LNCAP (cell line): ENCODE results near the gene KRTAP20-3.

Experiments
- TF ChIP-seq, protein P1 (sequence below): fragments of 450-650 bp; IDR thresholded peaks from 2 replicates; pipeline ENCODE4 v1.5.1; 2017; ENCODE audit warnings: mild to moderate bottlenecking

KRTAP20-3 gene

DNA sequence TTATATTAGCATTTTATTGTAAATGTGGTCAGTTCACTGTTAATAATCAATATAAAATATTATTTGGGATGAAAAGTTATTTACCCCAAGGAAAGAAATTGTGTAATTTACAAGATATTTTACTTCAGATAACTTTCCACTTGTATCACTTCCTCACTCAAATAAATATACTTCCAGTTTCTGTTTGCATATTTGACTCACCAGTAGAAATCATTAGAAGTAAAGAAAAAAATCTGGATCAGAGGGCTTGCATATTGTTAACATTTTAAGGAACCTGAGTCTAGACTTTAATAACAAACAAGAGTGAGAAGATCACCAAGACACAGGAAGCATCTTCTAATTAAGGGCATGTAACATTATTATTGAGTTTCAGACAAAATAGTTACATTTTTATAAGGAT lies 22.6 kb upstream of the KRTAP20-3 start:
- TF ChIP-seq, protein P1, sequence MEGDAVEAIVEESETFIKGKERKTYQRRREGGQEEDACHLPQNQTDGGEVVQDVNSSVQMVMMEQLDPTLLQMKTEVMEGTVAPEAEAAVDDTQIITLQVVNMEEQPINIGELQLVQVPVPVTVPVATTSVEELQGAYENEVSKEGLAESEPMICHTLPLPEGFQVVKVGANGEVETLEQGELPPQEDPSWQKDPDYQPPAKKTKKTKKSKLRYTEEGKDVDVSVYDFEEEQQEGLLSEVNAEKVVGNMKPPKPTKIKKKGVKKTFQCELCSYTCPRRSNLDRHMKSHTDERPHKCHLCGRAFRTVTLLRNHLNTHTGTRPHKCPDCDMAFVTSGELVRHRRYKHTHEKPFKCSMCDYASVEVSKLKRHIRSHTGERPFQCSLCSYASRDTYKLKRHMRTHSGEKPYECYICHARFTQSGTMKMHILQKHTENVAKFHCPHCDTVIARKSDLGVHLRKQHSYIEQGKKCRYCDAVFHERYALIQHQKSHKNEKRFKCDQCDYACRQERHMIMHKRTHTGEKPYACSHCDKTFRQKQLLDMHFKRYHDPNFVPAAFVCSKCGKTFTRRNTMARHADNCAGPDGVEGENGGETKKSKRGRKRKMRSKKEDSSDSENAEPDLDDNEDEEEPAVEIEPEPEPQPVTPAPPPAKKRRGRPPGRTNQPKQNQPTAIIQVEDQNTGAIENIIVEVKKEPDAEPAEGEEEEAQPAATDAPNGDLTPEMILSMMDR: no peak

GRCh38 chr21:30620522-30620921 lies 22.1 kb upstream of the KRTAP20-3 start, which contains the start of gene KRTAP20-4:
Gene KRTAP20-4, plus strand, starts transcription at chr21:30620627.
- TF ChIP-seq, protein P1: no peak

DNA sequence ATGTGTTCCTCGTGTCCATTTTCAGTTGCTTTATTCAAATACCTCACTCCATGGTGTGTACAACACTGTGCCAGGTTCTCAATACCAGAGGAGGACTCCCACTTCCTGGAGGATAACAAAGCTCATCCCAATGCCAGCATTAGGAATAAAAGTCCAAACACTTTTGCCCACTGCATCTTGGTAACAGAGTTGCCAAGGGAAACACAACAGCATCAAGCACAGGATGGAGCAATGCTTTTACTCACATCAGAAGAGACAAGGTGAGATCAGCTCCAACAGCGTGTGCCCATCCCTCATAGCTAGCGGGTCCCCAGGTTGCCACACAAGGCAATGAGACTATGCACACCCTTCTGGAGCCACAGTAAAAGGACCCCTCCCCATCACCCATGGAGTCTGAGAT lies 19.3 kb upstream of the KRTAP20-3 start:
- TF ChIP-seq, protein P1: no peak

GRCh38 chr21:30625449-30626165 lies 17.1 kb upstream of the KRTAP20-3 start:
- TF ChIP-seq, protein P1: no peak

DNA sequence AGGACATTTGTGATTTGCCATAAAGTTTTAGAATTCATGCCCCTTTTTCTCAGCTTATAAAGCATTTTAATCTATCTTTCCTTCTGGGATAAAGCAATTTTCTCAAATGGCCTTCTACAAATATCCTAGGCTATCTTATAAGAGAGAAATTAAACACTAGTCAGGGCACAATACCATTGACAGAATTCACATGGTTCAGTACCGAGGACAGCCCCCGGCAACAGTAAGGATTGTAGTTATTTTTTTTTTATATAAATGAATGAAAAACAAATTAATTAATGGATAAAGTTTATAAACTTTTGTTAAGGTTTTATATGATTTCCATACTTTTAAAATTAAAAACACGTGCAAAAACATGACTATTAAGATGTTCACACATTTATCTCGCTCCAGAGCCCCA lies 14.6 kb upstream of the KRTAP20-3 start:
- TF ChIP-seq, protein P1: no peak

GRCh38 chr21:30629200-30629599 lies 13.5 kb upstream of the KRTAP20-3 start:
- TF ChIP-seq, protein P1: no peak

GRCh38 chr21:30634906-30635305 lies 7.8 kb upstream of the KRTAP20-3 start, which contains the start of gene KRTAP20-2:
Gene KRTAP20-2, plus strand, starts transcription at chr21:30635206. Its CDS starts 58 bp downstream, at chr21:30635264.
- TF ChIP-seq, protein P1: no peak

GRCh38 chr21:30638686-30639085 lies 4.0 kb upstream of the KRTAP20-3 start:
- TF ChIP-seq, protein P1: no peak
